ENCODE data around the gene PCSK1N.

- TF ChIP-seq POLR2AphosphoS5 (IDR thresholded peaks at IDR 0.05) (no peak), POLR2A (IDR thresholded peaks at IDR 0.05) (no peak), CTCF (IDR thresholded peaks at IDR 0.05) (no peak)
Measured at GRCh38 chrX:48883729-48884128, 48.3 kb upstream of the PCSK1N start.
